Measurements from ENCODE around the gene SDK2. TPM values are rescaled to one million over a fixed set of nuclear protein-coding genes. Genes with fewer than 3 reads are reported as not detected.

SDK2 gene
- total RNA-seq, 2 experiments from 2014 or later = 10.5 to 11.9 TPM

DNA sequence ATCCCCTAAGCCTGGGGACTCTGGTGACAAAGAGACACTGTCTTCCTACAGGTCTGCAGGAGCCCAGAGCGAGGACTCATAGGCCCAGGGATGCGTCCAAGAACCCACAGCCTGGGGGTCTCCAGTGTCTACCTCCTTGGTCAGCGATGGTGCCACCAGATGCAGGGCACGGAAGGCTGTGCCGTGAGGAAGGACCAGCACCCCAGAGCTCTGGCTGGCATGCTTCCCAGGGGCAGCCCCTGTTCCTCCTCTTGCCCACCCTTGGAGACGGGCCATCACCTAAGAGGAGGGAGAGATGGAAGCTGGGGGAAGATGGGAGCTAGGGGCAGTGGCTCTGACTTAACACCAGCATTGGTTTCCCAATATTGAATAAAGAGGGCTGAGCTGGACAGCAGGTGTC, 125.2 kb downstream of the SDK2 start:
- POLR2A ChIA-PET = no interaction called here
- Mint-ChIP-seq H3K36me3 (ENCODE audit: low read depth) (no peaks in the 10 kb centered on the region), H3K4me1 (no peaks in the 10 kb centered on the region), H3K27ac (no peak overlapping the region), H3K27me3 (no peaks in the 10 kb centered on the region), H3K9me3 (no peaks in the 10 kb centered on the region), H3K4me3 (no peak overlapping the region)
- DNase-seq = no peak
- CTCF ChIA-PET = interaction anchor here (0.9 to 1.2 kb wide), 2 partner anchors 13 to 109 kb away, joined by 3 read pairs; no protein-coding TSS in a partner anchor

DNA sequence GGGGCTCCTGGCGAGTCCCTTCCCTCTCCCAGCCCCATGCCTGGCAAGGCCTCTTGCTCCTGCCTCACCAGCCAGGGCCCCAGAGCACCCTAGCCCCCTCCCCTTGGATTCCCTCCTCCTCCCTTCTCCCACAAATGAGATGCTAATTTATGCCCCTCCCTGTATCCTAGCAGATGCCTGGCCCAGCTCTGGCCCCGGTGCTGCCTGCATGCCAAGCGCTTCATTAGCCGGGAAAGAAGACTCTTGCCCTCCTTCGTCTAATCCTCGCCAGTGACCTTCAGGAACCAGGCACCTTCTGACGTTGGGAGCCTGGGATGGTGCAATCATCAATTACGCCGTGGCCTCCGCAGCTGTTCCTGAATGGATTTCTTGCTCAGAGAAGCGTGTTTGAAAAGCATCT, 127.8 kb downstream of the SDK2 start:
- no peak overlapping the region for H3K27ac Mint-ChIP-seq
- H3K9me3 Mint-ChIP-seq = no peaks in the 10 kb centered on the region
- CTCF ChIA-PET = interaction anchor here (0.6 kb wide), 1 partner anchor 109 kb away, joined by 3 read pairs; no protein-coding TSS in a partner anchor
- no peaks in the 10 kb centered on the region for H3K36me3 Mint-ChIP-seq (ENCODE audit: low read depth)
- peaks cover 4% of the 10 kb centered on the region for H3K27me3 Mint-ChIP-seq
- H3K4me3 Mint-ChIP-seq = no peak overlapping the region
- POLR2A ChIA-PET = no interaction called here
- DNase-seq = no peak
- H3K4me1 Mint-ChIP-seq = no peaks in the 10 kb centered on the region

DNA sequence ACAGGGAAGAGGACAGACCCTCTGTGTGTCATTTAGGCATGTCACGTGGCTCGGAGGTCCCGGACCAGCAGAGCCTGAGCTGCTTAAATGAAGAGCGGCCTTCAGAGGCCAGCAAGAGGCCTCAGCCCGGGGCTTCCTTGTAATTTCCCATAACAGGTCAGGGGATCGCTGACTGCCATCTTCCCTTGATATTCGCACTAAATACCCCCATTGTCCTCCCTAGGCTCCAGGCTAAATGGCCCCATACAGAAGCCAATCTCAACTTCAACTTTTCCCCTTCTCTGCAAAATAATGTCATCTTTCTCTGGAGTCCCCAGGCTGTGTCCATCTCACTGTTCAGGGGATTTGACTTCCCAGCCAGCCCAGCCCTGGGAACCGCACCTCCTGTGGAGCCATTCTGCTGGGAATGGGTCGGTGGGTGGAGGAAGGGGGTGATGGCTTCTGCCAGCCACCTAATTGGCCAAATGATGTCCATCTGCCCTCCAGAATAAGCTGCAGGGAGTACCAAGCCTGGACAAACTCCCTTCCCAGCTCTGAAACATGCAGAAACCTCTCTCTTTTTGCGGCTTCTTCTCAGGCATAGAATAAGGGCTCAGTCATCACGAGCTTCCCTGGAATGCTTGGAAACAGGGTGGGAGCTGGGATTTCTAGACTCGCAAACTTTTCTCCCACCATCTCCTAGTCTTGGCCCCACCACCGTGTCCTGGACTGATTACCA, 129.9 kb downstream of the SDK2 start:
- H3K27ac Mint-ChIP-seq = no peak overlapping the region
- H3K27me3 Mint-ChIP-seq = peaks cover 4% of the 10 kb centered on the region
- no peak overlapping the region for H3K4me3 Mint-ChIP-seq
- CTCF ChIA-PET = no interaction called here
- no peaks in the 10 kb centered on the region for H3K9me3 Mint-ChIP-seq
- DNase-seq = no peak
- H3K4me1 Mint-ChIP-seq = no peaks in the 10 kb centered on the region
- POLR2A ChIA-PET = no interaction called here
- H3K36me3 Mint-ChIP-seq (ENCODE audit: low read depth) = no peaks in the 10 kb centered on the region

DNA sequence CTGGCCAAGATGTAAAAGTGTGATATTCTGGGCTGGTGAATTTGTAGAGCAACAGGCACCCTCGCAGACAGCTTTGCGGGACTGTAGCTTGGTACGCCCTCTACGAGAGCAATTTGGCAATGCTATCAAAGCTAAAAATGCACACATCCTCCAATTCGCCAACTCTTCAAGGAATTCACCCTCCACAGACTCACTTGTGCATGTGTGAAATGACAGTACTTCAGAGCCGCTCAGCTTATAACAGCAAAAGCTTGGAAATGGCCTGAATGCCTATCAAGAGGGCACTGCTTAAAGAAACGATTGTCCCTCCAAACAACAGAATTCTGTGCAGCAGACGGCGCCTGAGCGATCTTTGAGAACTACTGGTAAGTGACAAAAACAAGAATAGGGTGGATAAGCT, 130.8 kb downstream of the SDK2 start:
- DNase-seq = no peak
- Mint-ChIP-seq H3K9me3 (no peaks in the 10 kb centered on the region), H3K4me1 (no peaks in the 10 kb centered on the region), H3K4me3 (no peak overlapping the region), H3K36me3 (ENCODE audit: low read depth) (no peaks in the 10 kb centered on the region), H3K27me3 (peaks cover 4% of the 10 kb centered on the region), H3K27ac (no peak overlapping the region)
- ChIA-PET CTCF (interaction anchor here (0.6 kb wide), 1 partner anchor 375 kb away, joined by 3 read pairs; no protein-coding TSS in a partner anchor), POLR2A (interaction anchor here (0.6 kb wide), 1 partner anchor 467 kb away, joined by 4 read pairs; no protein-coding TSS in a partner anchor)

DNA sequence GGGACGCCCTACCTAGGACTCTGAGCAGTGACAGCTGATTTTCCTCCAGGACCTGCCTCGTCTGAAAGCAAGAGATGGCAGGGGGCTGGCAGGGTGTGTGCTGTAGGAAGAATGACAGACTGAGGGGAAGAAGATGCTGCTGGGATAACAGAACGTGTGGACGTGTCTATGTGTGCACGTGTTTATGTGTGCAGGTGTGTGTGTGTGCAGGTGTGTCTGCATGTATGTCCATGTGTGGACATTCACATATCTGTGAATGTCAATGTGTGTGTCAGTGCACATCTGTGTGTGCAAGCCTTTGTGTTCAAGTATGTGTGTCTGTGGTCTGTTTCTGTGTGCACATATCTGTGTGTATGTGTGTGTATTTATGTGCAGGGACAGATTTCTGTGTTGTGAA, 132.5 kb downstream of the SDK2 start:
- no peaks in the 10 kb centered on the region for H3K4me1 Mint-ChIP-seq
- peaks cover 4% of the 10 kb centered on the region for H3K27me3 Mint-ChIP-seq
- no peaks in the 10 kb centered on the region for H3K36me3 Mint-ChIP-seq (ENCODE audit: low read depth)
- H3K27ac Mint-ChIP-seq = no peak overlapping the region
- ChIA-PET POLR2A (no interaction called here), CTCF (no interaction called here)
- no peak for DNase-seq
- H3K4me3 Mint-ChIP-seq = no peak overlapping the region
- no peaks in the 10 kb centered on the region for H3K9me3 Mint-ChIP-seq

DNA sequence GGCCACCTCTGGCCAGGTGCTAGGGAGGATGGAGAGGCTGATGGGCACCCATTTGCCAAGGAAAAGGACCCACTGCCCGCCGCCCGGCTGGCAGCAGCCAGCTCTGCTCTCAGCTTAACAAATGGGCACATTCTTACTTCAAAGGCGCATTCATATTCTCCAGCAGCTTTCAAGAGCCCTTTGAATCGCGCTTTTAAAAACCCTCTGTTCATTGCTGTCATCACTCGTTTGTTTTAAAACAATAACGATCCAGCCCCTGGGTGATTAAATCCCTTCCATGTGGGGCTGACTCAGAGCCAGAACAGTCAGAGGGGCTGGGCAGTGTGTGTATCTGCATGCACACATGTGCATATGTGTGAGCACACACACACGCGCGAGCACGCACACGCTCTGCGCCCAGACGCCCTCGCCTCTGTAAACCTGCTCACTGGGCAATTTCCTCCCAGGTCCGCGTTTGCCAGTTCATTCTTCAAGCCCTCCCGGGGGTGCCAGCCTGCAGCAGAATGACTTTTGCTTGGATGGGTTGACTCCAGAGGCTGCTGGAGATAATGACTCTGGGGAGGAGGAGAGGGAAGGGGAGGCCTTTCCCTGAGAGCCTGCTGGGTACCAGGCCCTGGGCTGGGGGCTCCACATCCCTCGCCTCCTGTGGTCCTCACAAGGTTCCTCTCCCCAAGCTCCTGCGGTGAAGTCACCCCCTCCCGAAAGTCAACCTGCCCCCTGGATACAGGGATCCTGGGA, 133.1 kb downstream of the SDK2 start:
- CTCF ChIA-PET = no interaction called here
- no peak overlapping the region for H3K27ac Mint-ChIP-seq
- POLR2A ChIA-PET = no interaction called here
- no peak overlapping the region for H3K4me3 Mint-ChIP-seq
- no peaks in the 10 kb centered on the region for H3K36me3 Mint-ChIP-seq (ENCODE audit: low read depth)
- no peaks in the 10 kb centered on the region for H3K4me1 Mint-ChIP-seq
- DNase-seq = no peak
- H3K27me3 Mint-ChIP-seq = peaks cover 4% of the 10 kb centered on the region
- no peaks in the 10 kb centered on the region for H3K9me3 Mint-ChIP-seq

DNA sequence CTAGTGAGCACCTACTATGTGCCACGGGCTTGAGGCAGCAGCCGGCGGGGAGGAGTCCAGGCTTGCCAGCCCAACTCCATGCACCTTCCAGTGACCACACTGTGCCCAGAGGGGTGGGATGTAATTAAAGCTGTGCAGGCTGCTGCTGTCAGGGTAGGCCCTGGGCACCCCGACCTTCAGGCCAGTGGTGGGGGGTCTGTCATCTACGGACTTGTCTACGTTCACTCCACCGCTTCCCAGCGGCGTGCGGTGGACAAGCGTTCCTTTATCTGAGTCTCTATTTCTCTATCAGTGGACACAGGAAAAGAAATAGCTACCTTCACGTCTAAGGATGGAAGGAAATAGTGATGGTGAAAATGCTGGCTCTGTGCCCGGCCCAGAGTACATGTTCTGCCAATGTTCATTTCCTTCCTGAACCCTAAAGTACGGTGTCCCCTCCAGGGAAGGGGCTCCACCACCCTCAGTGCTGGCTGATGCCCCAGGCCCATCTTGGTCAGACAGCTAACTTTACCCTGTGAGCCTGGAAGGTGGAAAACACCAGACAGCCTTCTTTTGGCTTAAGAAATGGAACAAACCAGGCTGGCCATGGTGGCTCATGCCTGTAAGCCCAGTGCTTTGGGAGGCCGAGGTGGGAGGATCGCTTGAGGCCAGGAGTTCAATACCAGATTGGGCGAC, 135.2 kb downstream of the SDK2 start:
- no peak for DNase-seq
- Mint-ChIP-seq H3K4me3 (no peak overlapping the region), H3K4me1 (no peaks in the 10 kb centered on the region), H3K9me3 (no peaks in the 10 kb centered on the region), H3K36me3 (ENCODE audit: low read depth) (no peaks in the 10 kb centered on the region), H3K27me3 (peaks cover 4% of the 10 kb centered on the region), H3K27ac (no peak overlapping the region)
- CTCF ChIA-PET = interaction anchor here (0.6 to 1.4 kb wide), 2 partner anchors 17 to 803 kb away, joined by 3 read pairs; no protein-coding TSS in a partner anchor
- POLR2A ChIA-PET = interaction anchor here (0.6 kb wide), 1 partner anchor 1115 kb away, joined by 3 read pairs; no protein-coding TSS in a partner anchor

DNA sequence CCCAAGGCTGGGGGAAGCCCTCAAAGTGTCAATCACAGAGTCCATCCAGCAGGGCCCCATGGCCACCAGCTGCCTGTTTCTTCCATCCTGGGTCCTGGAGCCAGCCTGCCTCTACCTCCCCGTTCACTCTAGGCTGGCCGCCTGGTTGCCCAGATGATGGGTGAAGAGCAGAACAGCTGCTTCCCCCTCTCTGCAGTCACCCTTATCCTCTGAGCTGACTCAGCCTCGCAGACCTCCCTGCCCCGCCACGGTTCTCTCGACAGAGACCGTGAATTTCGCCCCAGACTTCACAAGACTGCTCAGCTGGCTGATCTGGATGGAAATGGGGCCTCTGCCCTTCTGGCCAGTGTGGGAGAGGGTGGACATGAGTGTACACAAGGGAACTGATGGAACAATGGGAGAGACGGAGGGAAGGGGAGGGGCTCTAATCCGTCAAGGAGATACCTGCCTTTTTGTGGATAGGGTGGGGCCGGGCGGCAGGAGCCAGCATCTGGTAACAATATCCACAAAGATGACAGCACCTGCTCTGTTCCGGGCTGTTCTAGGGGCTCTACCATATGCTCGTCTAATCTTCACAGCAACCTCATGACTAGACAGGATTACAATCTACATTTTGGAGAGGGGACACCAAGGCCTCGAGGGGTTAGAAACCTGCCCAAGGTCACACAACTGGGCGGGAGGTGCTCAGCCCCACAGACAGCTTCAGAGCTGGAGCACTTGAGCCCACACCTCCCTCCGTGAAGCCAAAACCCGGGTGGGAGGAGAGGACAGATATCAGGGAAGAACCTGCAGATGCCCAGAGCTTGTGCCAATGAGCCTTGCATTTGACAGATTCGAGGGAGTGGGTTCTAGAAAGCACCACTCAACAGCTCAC, 136.0 kb downstream of the SDK2 start:
- ChIA-PET CTCF (no interaction called here), POLR2A (interaction anchor here (0.6 kb wide), 1 partner anchor 1114 kb away, joined by 3 read pairs; no protein-coding TSS in a partner anchor)
- no peak for DNase-seq
- H3K4me1 Mint-ChIP-seq = no peaks in the 10 kb centered on the region
- H3K4me3 Mint-ChIP-seq = no peak overlapping the region
- peaks cover 2% of the 10 kb centered on the region for H3K27me3 Mint-ChIP-seq
- H3K9me3 Mint-ChIP-seq = no peaks in the 10 kb centered on the region
- H3K27ac Mint-ChIP-seq = no peak overlapping the region
- no peaks in the 10 kb centered on the region for H3K36me3 Mint-ChIP-seq (ENCODE audit: low read depth)

DNA sequence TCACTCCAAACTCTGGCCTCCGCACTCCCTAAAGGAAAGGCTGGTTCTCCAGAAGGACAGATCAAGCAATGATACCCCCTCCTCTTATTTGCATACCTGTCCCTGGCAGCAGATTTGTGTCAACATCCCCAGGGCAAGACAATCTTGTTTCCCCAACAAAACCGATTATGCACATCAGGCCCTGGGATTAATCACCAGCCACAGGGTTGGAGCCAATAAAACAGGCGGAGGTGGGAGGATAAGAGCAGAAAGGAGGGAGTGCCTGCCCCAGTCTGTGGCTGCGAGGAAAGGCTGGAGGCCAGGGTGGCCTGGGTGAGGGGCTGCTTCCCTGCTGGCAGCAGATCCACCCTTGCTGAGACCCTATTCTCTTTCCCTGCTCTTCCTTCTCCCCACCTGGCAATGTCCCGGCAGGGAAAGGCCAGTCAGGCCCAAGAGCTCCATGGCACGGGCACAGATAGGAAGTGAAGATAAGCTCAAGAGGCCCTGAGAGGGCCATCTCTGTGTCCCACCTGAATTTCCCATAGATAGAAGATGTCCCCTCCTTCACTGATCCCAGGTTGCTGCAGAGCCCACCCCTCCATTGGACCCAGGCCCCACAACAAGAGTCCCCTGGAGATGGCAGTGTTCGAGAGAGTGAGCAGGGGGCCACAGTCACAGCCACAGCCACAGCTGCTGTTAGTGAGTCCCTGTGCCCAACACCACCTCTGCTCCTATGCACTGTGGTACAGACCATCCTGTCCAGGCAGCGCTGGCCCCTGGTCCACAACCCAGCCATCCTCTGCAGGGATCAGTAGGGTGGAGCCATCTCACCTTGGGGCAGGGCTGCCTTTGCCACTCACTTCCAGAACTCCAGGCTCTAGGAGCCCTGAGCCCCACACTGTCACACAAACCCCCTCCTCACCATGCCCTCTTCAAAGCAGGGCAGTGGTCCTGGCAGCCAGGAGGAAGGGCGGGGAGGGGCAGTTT, 137.5 kb downstream of the SDK2 start:
- no peak for DNase-seq
- no peaks in the 10 kb centered on the region for H3K9me3 Mint-ChIP-seq
- H3K4me3 Mint-ChIP-seq = no peak overlapping the region
- ChIA-PET CTCF (no interaction called here), POLR2A (no interaction called here)
- no peaks in the 10 kb centered on the region for H3K27me3 Mint-ChIP-seq
- no peaks in the 10 kb centered on the region for H3K4me1 Mint-ChIP-seq
- no peak overlapping the region for H3K27ac Mint-ChIP-seq
- H3K36me3 Mint-ChIP-seq (ENCODE audit: low read depth) = no peaks in the 10 kb centered on the region

DNA sequence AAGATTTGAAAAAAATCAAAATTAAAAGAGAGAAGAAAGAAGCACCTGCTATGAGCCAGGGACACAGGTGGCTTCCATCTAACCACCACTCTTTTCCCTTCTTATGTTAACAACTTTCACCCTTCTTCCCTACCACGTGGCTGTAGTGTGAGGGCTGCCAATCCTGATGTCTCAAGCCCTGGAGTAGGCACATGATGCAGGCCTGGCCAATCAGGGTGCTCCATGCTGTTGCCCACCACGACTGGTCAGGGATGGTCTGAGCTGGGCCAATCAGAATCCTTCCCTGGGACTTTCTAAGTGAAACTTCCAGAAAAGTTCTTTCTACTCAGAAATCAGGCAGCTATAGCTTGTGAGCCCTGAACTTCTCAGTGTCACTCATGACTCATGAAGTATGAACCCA, 140.7 kb downstream of the SDK2 start:
- no peaks in the 10 kb centered on the region for H3K36me3 Mint-ChIP-seq (ENCODE audit: low read depth)
- POLR2A ChIA-PET = no interaction called here
- no peak overlapping the region for H3K4me3 Mint-ChIP-seq

DNA sequence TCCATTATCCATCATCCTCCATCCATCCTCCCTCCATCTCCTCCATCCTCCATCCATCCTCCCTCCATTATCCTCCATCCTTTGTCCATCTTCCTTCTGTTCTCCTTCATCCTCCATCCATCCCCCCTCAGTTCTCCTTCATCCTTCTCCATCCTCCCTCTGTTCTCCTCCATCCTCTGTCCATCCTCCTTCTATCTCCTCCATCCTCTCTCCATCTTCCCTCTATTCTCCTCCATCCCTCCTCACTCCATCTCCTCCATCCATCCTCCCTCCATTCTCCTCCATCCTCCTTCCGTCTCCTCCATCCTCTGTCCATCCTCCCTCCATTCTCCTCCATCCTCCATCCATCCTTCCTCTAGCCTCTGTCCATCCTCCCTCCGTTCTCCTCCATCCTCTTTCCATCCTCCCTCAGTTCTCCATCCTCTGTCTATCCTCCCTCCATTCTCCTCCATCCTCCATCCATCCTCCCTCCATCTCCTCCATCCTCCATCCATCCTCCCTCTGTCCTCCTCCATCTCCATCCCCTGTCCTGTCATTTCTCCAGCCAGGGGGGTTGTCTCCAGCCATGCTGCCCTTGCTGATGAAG, 143.7 kb downstream of the SDK2 start:
- Mint-ChIP-seq H3K9me3 (no peaks in the 10 kb centered on the region), H3K36me3 (ENCODE audit: low read depth) (no peaks in the 10 kb centered on the region), H3K27ac (no peak overlapping the region), H3K27me3 (no peaks in the 10 kb centered on the region), H3K4me1 (no peaks in the 10 kb centered on the region), H3K4me3 (no peak overlapping the region)
- no peak for DNase-seq
- POLR2A ChIA-PET = no interaction called here
- CTCF ChIA-PET = no interaction called here

More for the DNA sequence above, 140.7 kb downstream of the SDK2 start:
- no peaks in the 10 kb centered on the region for H3K27me3 Mint-ChIP-seq
- CTCF ChIA-PET = no interaction called here
- no peaks in the 10 kb centered on the region for H3K4me1 Mint-ChIP-seq
- no peak for DNase-seq
- H3K27ac Mint-ChIP-seq = no peak overlapping the region
- no peaks in the 10 kb centered on the region for H3K9me3 Mint-ChIP-seq
